ENCODE data around the gene BPGM.

The BPGM gene

GRCh38 chr7:134720091-134720935 is 73.7 kb downstream of the BPGM start:
- POLR2A ChIA-PET: interaction anchor here (0.6 kb wide), 1 partner anchor 451 kb away, joined by 5 read pairs; no protein-coding TSS in a partner anchor
- WGBS (ENCODE audit: insufficient coverage): 89% methylated on average over 1 of the region's 5 CpGs

GRCh38 chr7:134721171-134721570 is 74.5 kb downstream of the BPGM start:
- WGBS (ENCODE audit: insufficient coverage): 75% methylated on average over 2 of the region's 2 CpGs

More at GRCh38 chr7:134720091-134720935, 73.7 kb downstream of the BPGM start:
- CTCF ChIA-PET: interaction anchor here (0.7 to 1.2 kb wide), 4 partner anchors 74 to 453 kb away, joined by 3 read pairs; partner anchors contain the start of gene BPGM
- H3K4me3 ChIP-seq (ENCODE audit: control insufficient read depth in 1 of 7, extremely low read depth in 1 of 7, insufficient read depth in 4 of 7, low read depth in 2 of 7, low read length in 6 of 7): no peak overlapping the region
- H3K9me3 ChIP-seq (ENCODE audit: control extremely low read depth in 1 of 5, control insufficient read depth in 4 of 5, insufficient read depth in 2 of 5, low read depth in 1 of 5, low read length in 4 of 5): no peaks in the 10 kb centered on the region
- no peaks in the 10 kb centered on the region for H3K27me3 ChIP-seq (replicated peaks in 2 of 5; ENCODE audit: control insufficient read depth in 4 of 5, insufficient read depth in 5 of 5, low read length in 4 of 5)
- peak in 1 of 3 donors; percentile 11 for DNase-seq
- no peaks in the 10 kb centered on the region for H3K4me1 ChIP-seq (ENCODE audit: control extremely low read depth in 1 of 4, control insufficient read depth in 4 of 4, insufficient read depth in 4 of 4, low read length in 3 of 4)
- H3K27ac ChIP-seq (ENCODE audit: insufficient read depth in 1 of 2, low read depth in 1 of 2, low read length in 2 of 2, poor library complexity in 1 of 2, severe bottlenecking in 2 of 2): no peak overlapping the region
- H3K36me3 ChIP-seq (ENCODE audit: control insufficient read depth in 4 of 4, insufficient read depth in 4 of 4, low read length in 3 of 4): no peaks in the 10 kb centered on the region

GRCh38 chr7:134722786-134723322 is 76.2 kb downstream of the BPGM start:
- no peaks in the 10 kb centered on the region for H3K27me3 ChIP-seq (replicated peaks in 2 of 5; ENCODE audit: control insufficient read depth in 4 of 5, insufficient read depth in 5 of 5, low read length in 4 of 5)
- DNase-seq: no peak
- H3K36me3 ChIP-seq (ENCODE audit: control insufficient read depth in 4 of 4, insufficient read depth in 4 of 4, low read length in 3 of 4): no peaks in the 10 kb centered on the region
- WGBS (ENCODE audit: insufficient coverage): 86% methylated on average over 1 of the region's 4 CpGs
- no peaks in the 10 kb centered on the region for H3K4me1 ChIP-seq (ENCODE audit: control extremely low read depth in 1 of 4, control insufficient read depth in 4 of 4, insufficient read depth in 4 of 4, low read length in 3 of 4)
- CTCF ChIA-PET: interaction anchor here (0.7 kb wide), 1 partner anchor 9 kb away, joined by 3 read pairs; no protein-coding TSS in a partner anchor
- H3K27ac ChIP-seq (ENCODE audit: insufficient read depth in 1 of 2, low read depth in 1 of 2, low read length in 2 of 2, poor library complexity in 1 of 2, severe bottlenecking in 2 of 2): no peak overlapping the region
- no peaks in the 10 kb centered on the region for H3K9me3 ChIP-seq (ENCODE audit: control extremely low read depth in 1 of 5, control insufficient read depth in 4 of 5, insufficient read depth in 2 of 5, low read depth in 1 of 5, low read length in 4 of 5)
- no peak overlapping the region for H3K4me3 ChIP-seq (ENCODE audit: control insufficient read depth in 1 of 7, extremely low read depth in 1 of 7, insufficient read depth in 4 of 7, low read depth in 2 of 7, low read length in 6 of 7)
- POLR2A ChIA-PET: no interaction called here

More at GRCh38 chr7:134721171-134721570, 74.5 kb downstream of the BPGM start:
- H3K9me3 ChIP-seq (ENCODE audit: control extremely low read depth in 1 of 5, control insufficient read depth in 4 of 5, insufficient read depth in 2 of 5, low read depth in 1 of 5, low read length in 4 of 5): no peaks in the 10 kb centered on the region
- no peaks in the 10 kb centered on the region for H3K36me3 ChIP-seq (ENCODE audit: control insufficient read depth in 4 of 4, insufficient read depth in 4 of 4, low read length in 3 of 4)
- ChIA-PET POLR2A (no interaction called here), CTCF (no interaction called here)
- no peaks in the 10 kb centered on the region for H3K4me1 ChIP-seq (ENCODE audit: control extremely low read depth in 1 of 4, control insufficient read depth in 4 of 4, insufficient read depth in 4 of 4, low read length in 3 of 4)
- no peak overlapping the region for H3K27ac ChIP-seq (ENCODE audit: insufficient read depth in 1 of 2, low read depth in 1 of 2, low read length in 2 of 2, poor library complexity in 1 of 2, severe bottlenecking in 2 of 2)
- DNase-seq: no peak
- no peak overlapping the region for H3K4me3 ChIP-seq (ENCODE audit: control insufficient read depth in 1 of 7, extremely low read depth in 1 of 7, insufficient read depth in 4 of 7, low read depth in 2 of 7, low read length in 6 of 7)
- H3K27me3 ChIP-seq (replicated peaks in 2 of 5; ENCODE audit: control insufficient read depth in 4 of 5, insufficient read depth in 5 of 5, low read length in 4 of 5): no peaks in the 10 kb centered on the region

GRCh38 chr7:134723892-134724291 is 77.2 kb downstream of the BPGM start:
- H3K27me3 ChIP-seq (replicated peaks in 2 of 5; ENCODE audit: control insufficient read depth in 4 of 5, insufficient read depth in 5 of 5, low read length in 4 of 5): no peaks in the 10 kb centered on the region
- H3K36me3 ChIP-seq (ENCODE audit: control insufficient read depth in 4 of 4, insufficient read depth in 4 of 4, low read length in 3 of 4): no peaks in the 10 kb centered on the region
- CTCF ChIA-PET: interaction anchor here (0.9 to 1.6 kb wide), 3 partner anchors 9 to 34 kb away, joined by 3 to 7 read pairs (median 4); no protein-coding TSS in a partner anchor
- POLR2A ChIA-PET: no interaction called here
- H3K27ac ChIP-seq (ENCODE audit: insufficient read depth in 1 of 2, low read depth in 1 of 2, low read length in 2 of 2, poor library complexity in 1 of 2, severe bottlenecking in 2 of 2): no peak overlapping the region
- no peak overlapping the region for H3K4me3 ChIP-seq (ENCODE audit: control insufficient read depth in 1 of 7, extremely low read depth in 1 of 7, insufficient read depth in 4 of 7, low read depth in 2 of 7, low read length in 6 of 7)
- no peaks in the 10 kb centered on the region for H3K9me3 ChIP-seq (ENCODE audit: control extremely low read depth in 1 of 5, control insufficient read depth in 4 of 5, insufficient read depth in 2 of 5, low read depth in 1 of 5, low read length in 4 of 5)
- no peak for DNase-seq
- WGBS (ENCODE audit: insufficient coverage): 92% methylated on average over 5 of the region's 5 CpGs
- H3K4me1 ChIP-seq (ENCODE audit: control extremely low read depth in 1 of 4, control insufficient read depth in 4 of 4, insufficient read depth in 4 of 4, low read length in 3 of 4): no peaks in the 10 kb centered on the region

GRCh38 chr7:134724606-134725005 is 78.0 kb downstream of the BPGM start:
- CTCF ChIA-PET: interaction anchor here (0.9 to 2.4 kb wide), 4 partner anchors 10 to 34 kb away, joined by 3 to 7 read pairs (median 5); no protein-coding TSS in a partner anchor
- 33% methylated on average over 1 of the region's 2 CpGs for WGBS (ENCODE audit: insufficient coverage)
- Histone ChIP-seq H3K9me3 (ENCODE audit: control extremely low read depth in 1 of 5, control insufficient read depth in 4 of 5, insufficient read depth in 2 of 5, low read depth in 1 of 5, low read length in 4 of 5) (no peaks in the 10 kb centered on the region), H3K4me1 (ENCODE audit: control extremely low read depth in 1 of 4, control insufficient read depth in 4 of 4, insufficient read depth in 4 of 4, low read length in 3 of 4) (no peaks in the 10 kb centered on the region), H3K27me3 (replicated peaks in 2 of 5; ENCODE audit: control insufficient read depth in 4 of 5, insufficient read depth in 5 of 5, low read length in 4 of 5) (no peaks in the 10 kb centered on the region), H3K36me3 (ENCODE audit: control insufficient read depth in 4 of 4, insufficient read depth in 4 of 4, low read length in 3 of 4) (no peaks in the 10 kb centered on the region), H3K4me3 (ENCODE audit: control insufficient read depth in 1 of 7, extremely low read depth in 1 of 7, insufficient read depth in 4 of 7, low read depth in 2 of 7, low read length in 6 of 7) (no peak overlapping the region), H3K27ac (ENCODE audit: insufficient read depth in 1 of 2, low read depth in 1 of 2, low read length in 2 of 2, poor library complexity in 1 of 2, severe bottlenecking in 2 of 2) (no peak overlapping the region)
- DNase-seq: peak in 2 of 3 donors; percentile 3 to 7
- POLR2A ChIA-PET: no interaction called here

- no peaks in the 10 kb centered on the region for H3K9me3 ChIP-seq (ENCODE audit: control extremely low read depth in 1 of 5, control insufficient read depth in 4 of 5, insufficient read depth in 2 of 5, low read depth in 1 of 5, low read length in 4 of 5)
- no peaks in the 10 kb centered on the region for H3K4me1 ChIP-seq (ENCODE audit: control extremely low read depth in 1 of 4, control insufficient read depth in 4 of 4, insufficient read depth in 4 of 4, low read length in 3 of 4)
- DNase-seq: no peak
- WGBS (ENCODE audit: insufficient coverage): 90% methylated on average over 2 of the region's 2 CpGs
- ChIA-PET POLR2A (interaction anchor here (0.6 to 0.7 kb wide), 2 partner anchors 81 to 277 kb away, joined by 3 read pairs; no protein-coding TSS in a partner anchor), CTCF (interaction anchor here (1.4 to 2.4 kb wide), 2 partner anchors 17 to 25 kb away, joined by 4 to 6 read pairs; no protein-coding TSS in a partner anchor)
- H3K4me3 ChIP-seq (ENCODE audit: control insufficient read depth in 1 of 7, extremely low read depth in 1 of 7, insufficient read depth in 4 of 7, low read depth in 2 of 7, low read length in 6 of 7): no peak overlapping the region
- no peaks in the 10 kb centered on the region for H3K27me3 ChIP-seq (replicated peaks in 2 of 5; ENCODE audit: control insufficient read depth in 4 of 5, insufficient read depth in 5 of 5, low read length in 4 of 5)
- H3K27ac ChIP-seq (ENCODE audit: insufficient read depth in 1 of 2, low read depth in 1 of 2, low read length in 2 of 2, poor library complexity in 1 of 2, severe bottlenecking in 2 of 2): no peak overlapping the region
- no peaks in the 10 kb centered on the region for H3K36me3 ChIP-seq (ENCODE audit: control insufficient read depth in 4 of 4, insufficient read depth in 4 of 4, low read length in 3 of 4)
These were observed 79.9 kb downstream of the BPGM start for GRCh38 chr7:134726581-134726980.

GRCh38 chr7:134727711-134728110 is 81.1 kb downstream of the BPGM start:
- Histone ChIP-seq H3K27ac (ENCODE audit: insufficient read depth in 1 of 2, low read depth in 1 of 2, low read length in 2 of 2, poor library complexity in 1 of 2, severe bottlenecking in 2 of 2) (no peak overlapping the region), H3K9me3 (ENCODE audit: control extremely low read depth in 1 of 5, control insufficient read depth in 4 of 5, insufficient read depth in 2 of 5, low read depth in 1 of 5, low read length in 4 of 5) (no peaks in the 10 kb centered on the region), H3K36me3 (ENCODE audit: control insufficient read depth in 4 of 4, insufficient read depth in 4 of 4, low read length in 3 of 4) (no peaks in the 10 kb centered on the region), H3K4me3 (ENCODE audit: control insufficient read depth in 1 of 7, extremely low read depth in 1 of 7, insufficient read depth in 4 of 7, low read depth in 2 of 7, low read length in 6 of 7) (no peak overlapping the region), H3K4me1 (ENCODE audit: control extremely low read depth in 1 of 4, control insufficient read depth in 4 of 4, insufficient read depth in 4 of 4, low read length in 3 of 4) (no peaks in the 10 kb centered on the region), H3K27me3 (replicated peaks in 2 of 5; ENCODE audit: control insufficient read depth in 4 of 5, insufficient read depth in 5 of 5, low read length in 4 of 5) (no peaks in the 10 kb centered on the region)
- 91% methylated on average over 3 of the region's 3 CpGs for WGBS (ENCODE audit: insufficient coverage)
- no peak for DNase-seq
- CTCF ChIA-PET: interaction anchor here (0.9 kb wide), 1 partner anchor 25 kb away, joined by 3 read pairs; no protein-coding TSS in a partner anchor
- POLR2A ChIA-PET: no interaction called here

All from common myeloid progenitor, CD34-positive (primary cell).